CMK (cell line): ENCODE data around the gene CD164.
"Not testable (repeated sequence)": the region's sequence is repeated elsewhere in the genome, so short reads cannot be mapped to it uniquely, and the experiment has no call there.

Source experiments
- DNase-seq: peaks from one replicate; pipeline ENCODE4 v3.0.0-alpha.2; 2010; ENCODE audit warnings: low read depth

The CD164 gene

GRCh38 chr6:109374326-109374892 is 7.9 kb downstream of the CD164 start:
- DNase-seq = no peak

GRCh38 chr6:109373762-109374161 is 8.5 kb downstream of the CD164 start:
- DNase-seq = no peak

- no peak for DNase-seq
These were observed 8.9 kb downstream of the CD164 start for GRCh38 chr6:109373331-109373730.

- DNase-seq = no peak
These were observed 10.1 kb downstream of the CD164 start for GRCh38 chr6:109372130-109372529.

- DNase-seq = no peak
These were observed 11.5 kb downstream of the CD164 start for GRCh38 chr6:109370792-109371191.

- DNase-seq = no peak
These were observed 11.9 kb downstream of the CD164 start for GRCh38 chr6:109370336-109370735.

- no peak for DNase-seq
These were observed 12.5 kb downstream of the CD164 start for GRCh38 chr6:109369728-109370127.

GRCh38 chr6:109364382-109365078 is 17.7 kb downstream of the CD164 start:
- not testable (repeated sequence) for DNase-seq

GRCh38 chr6:109363753-109364152 is 18.5 kb downstream of the CD164 start:
- DNase-seq = no peak

- DNase-seq = no peak
These were observed 20.0 kb downstream of the CD164 start for GRCh38 chr6:109362102-109362884.

GRCh38 chr6:109360791-109361190 is 21.5 kb downstream of the CD164 start:
- DNase-seq = no peak

GRCh38 chr6:109360281-109360680 is 22.0 kb downstream of the CD164 start:
- no peak for DNase-seq

- DNase-seq = no peak
These were observed 23.0 kb downstream of the CD164 start for GRCh38 chr6:109359248-109359647.

GRCh38 chr6:109358204-109358603 is 24.1 kb downstream of the CD164 start:
- no peak for DNase-seq

GRCh38 chr6:109356237-109356636 is 26.0 kb downstream of the CD164 start:
- no peak for DNase-seq

- DNase-seq = no peak
These were observed 30.8 kb downstream of the CD164 start for GRCh38 chr6:109351231-109352130.

GRCh38 chr6:109349419-109349987 is 32.8 kb downstream of the CD164 start:
- no peak for DNase-seq

- DNase-seq = no peak
These were observed 34.0 kb downstream of the CD164 start for GRCh38 chr6:109348226-109348625.

GRCh38 chr6:109347779-109348178 is 34.5 kb downstream of the CD164 start:
- DNase-seq = no peak

- DNase-seq = no peak
These were observed 36.3 kb downstream of the CD164 start for GRCh38 chr6:109345986-109346385.

GRCh38 chr6:109344226-109344625 is 38.0 kb downstream of the CD164 start:
- DNase-seq = no peak

- DNase-seq = no peak
These were observed 38.7 kb downstream of the CD164 start for GRCh38 chr6:109343518-109343917.
